GM21619 (cell line): ENCODE results near the gene RAD23A.
"Not testable (repeated sequence)": the region's sequence is repeated elsewhere in the genome, so short reads cannot be mapped to it uniquely, and the experiment has no call there.

Experiments used
- ATAC-seq: cut with Tn5 transposase; IDR thresholded peaks from one replicate; pipeline ENCODE4 v1.9.1; 2021; ENCODE audit not compliant: unreplicated experiment

RAD23A gene

GRCh38 chr19:12945479-12946091, at the start of gene RAD23A:
Gene RAD23A (plus strand): TSS chr19:12945862. CDS start chr19:12945949, 87 bp downstream.
- peak; percentile 68 for ATAC-seq

GRCh38 chr19:12896460-12896859, 49.2 kb upstream of the RAD23A start:
- no peak for ATAC-seq

- peak; percentile 63 for ATAC-seq
Observed at GRCh38 chr19:12899891-12900518, 45.7 kb upstream of the RAD23A start.

GRCh38 chr19:12907166-12907565, 38.5 kb upstream of the RAD23A start:
- ATAC-seq, result no peak

GRCh38 chr19:12912571-12912970, 33.1 kb upstream of the RAD23A start:
- ATAC-seq, result no peak

GRCh38 chr19:12913011-12913561, 32.6 kb upstream of the RAD23A start:
- no peak for ATAC-seq

- no peak for ATAC-seq
Observed at GRCh38 chr19:12913851-12914690, 31.6 kb upstream of the RAD23A start.

- not testable (repeated sequence) for ATAC-seq
Observed at GRCh38 chr19:12915860-12916259, 29.8 kb upstream of the RAD23A start.

- ATAC-seq, result no peak
Observed at GRCh38 chr19:12918253-12918652, 27.4 kb upstream of the RAD23A start.

GRCh38 chr19:12921047-12921446, 24.6 kb upstream of the RAD23A start:
- no peak for ATAC-seq

GRCh38 chr19:12922959-12923358, 22.7 kb upstream of the RAD23A start:
- no peak for ATAC-seq

- no peak for ATAC-seq
Observed at GRCh38 chr19:12924621-12925310, 20.9 kb upstream of the RAD23A start.

- no peak for ATAC-seq
Observed at GRCh38 chr19:12930002-12930645, 15.5 kb upstream of the RAD23A start.

- no peak for ATAC-seq
Observed at GRCh38 chr19:12932392-12933286, 13.0 kb upstream of the RAD23A start.

- peak; percentile 37 for ATAC-seq
Observed at GRCh38 chr19:12933287-12934072, 12.2 kb upstream of the RAD23A start, which contains the start of gene FARSA. Gene FARSA (minus strand): TSS chr19:12933711. CDS start chr19:12933696, 15 bp downstream.

GRCh38 chr19:12935071-12935470, 10.6 kb upstream of the RAD23A start:
- no peak for ATAC-seq

- ATAC-seq, result no peak
Observed at GRCh38 chr19:12936582-12936981, 9.1 kb upstream of the RAD23A start.

- ATAC-seq, result no peak
Observed at GRCh38 chr19:12937093-12937926, 8.4 kb upstream of the RAD23A start.
